K562 (cell line): ENCODE data around the gene UBALD2. TPM values are rescaled to one million over a fixed set of nuclear protein-coding genes. Genes with fewer than 3 reads are reported as not detected.

Experiments used
- ATAC-seq: fragments of 200-7000 bp; cut with Tn5 transposase; 3 replicates; pipeline ENCODE4 v1.9.1; 2020; ENCODE audit warnings: moderate library complexity
- BruUV-seq: library from RNA; stranded (reverse); fragments of 400-500 nt; replicated peaks from 2 replicates; lab custom pipeline; 2021; lab: Mats Ljungman, UMichigan
- CTCF ChIA-PET: fragments of 300-600 bp; formaldehyde crosslinking; extraction: SDS; loops from one replicate; lab custom pipeline; 2021; ENCODE audit warnings: low intra/inter-chr PET ratio; lab: Yijun Ruan, JAX
- POLR2A ChIA-PET: fragments of 300-600, 350-650 bp; sonication (Branson Sonifier 250); formaldehyde crosslinking; extraction: SDS; loops from one replicate; lab custom pipeline; 2021; ENCODE audit warnings: antibody characterized with exemption, inconsistent platforms; lab: Yijun Ruan, JAX
- DNase-seq, 4 experiments: peaks; one replicate each; pipeline versions ENCODE4 v3.0.0 to v3.0.0-alpha.2; 2011 to 2018; ENCODE audit warnings: low spot score in 3 of 4, mixed read lengths in 3 of 4; ENCODE audit errors: extremely low read depth in 1 of 4
- FAIRE-seq: peaks from 2 replicates; lab custom pipeline; 2011; peaks lifted over from hg19 to GRCh38; lab: Jason Lieb, UNC
- H2AFZ ChIP-seq: 2 replicates; pipeline ENCODE4 v1.6.0; 2011; ENCODE audit warnings: low read depth, low read length, control low read depth, inconsistent platforms
- H3K27ac ChIP-seq: fragments of 200-600 bp; 3 replicates; pipeline ENCODE4 v1.8.0; 2011; ENCODE audit warnings: low read depth, mild to moderate bottlenecking, control low read depth, inconsistent platforms, low read length, moderate library complexity, mixed read lengths; ENCODE audit errors: extremely low read depth
- H3K27me3 ChIP-seq, 2 experiments: fragments of 300-600 bp in 1 of 2; 2 replicates in 1 of 2; 3 replicates in 1 of 2; pipeline versions ENCODE4 v1.6.0 to v1.8.0; 2011; ENCODE audit warnings: inconsistent platforms in 2 of 2, low read length in 2 of 2, mild to moderate bottlenecking in 1 of 2, mixed read lengths in 1 of 2, moderate library complexity in 1 of 2; ENCODE audit not compliant: control insufficient read depth in 2 of 2, insufficient read depth in 2 of 2
- H3K36me3 ChIP-seq: fragments of 300-600 bp; 3 replicates; pipeline ENCODE4 v1.8.0; 2011; ENCODE audit warnings: mild to moderate bottlenecking, low read length, inconsistent platforms; ENCODE audit not compliant: control insufficient read depth, insufficient read depth
- H3K4me1 ChIP-seq, 2 experiments: fragments of 200-600 bp in 1 of 2; replicated peaks in 1 of 2; 2 replicates in 1 of 2; 3 replicates in 1 of 2; pipeline versions ENCODE4 v1.5.1 to v1.8.0; 2011; ENCODE audit warnings: inconsistent platforms in 2 of 2, low read length in 2 of 2, mild to moderate bottlenecking in 1 of 2, mixed read lengths in 1 of 2, moderate library complexity in 1 of 2; ENCODE audit not compliant: control insufficient read depth in 2 of 2, insufficient read depth in 2 of 2
- H3K4me2 ChIP-seq: 2 replicates; pipeline ENCODE4 v1.6.1; 2011; ENCODE audit warnings: low read length, control low read depth, inconsistent platforms, mixed read lengths; ENCODE audit not compliant: insufficient read depth
- H3K4me3 ChIP-seq: fragments of 200-600 bp; sonication (generic), shearing (Covaris generic); 2 replicates; pipeline ENCODE4 v1.5.1; 2016; ENCODE audit warnings: control low read depth, inconsistent platforms
- H3K79me2 ChIP-seq: fragments of 200-600 bp; 3 replicates; pipeline ENCODE4 v1.8.0; 2011; ENCODE audit warnings: low read length, inconsistent platforms; ENCODE audit not compliant: control insufficient read depth, insufficient read depth
- H3K9ac ChIP-seq, 2 experiments: 2 replicates each; pipeline versions ENCODE4 v1.6.0 to v1.6.1; 2011; ENCODE audit warnings: low read depth in 2 of 2, low read length in 2 of 2, control low read depth in 1 of 2, inconsistent platforms in 1 of 2, mild to moderate bottlenecking in 1 of 2, mixed read lengths in 1 of 2; ENCODE audit not compliant: insufficient read depth in 1 of 2
- H3K9me1 ChIP-seq: one replicate; pipeline ENCODE4 v1.6.0; 2011; ENCODE audit warnings: inconsistent platforms, mild to moderate bottlenecking, low read length, moderate library complexity; ENCODE audit not compliant: control insufficient read depth, insufficient read depth
- H3K9me3 ChIP-seq: replicated peaks from 2 replicates; pipeline ENCODE4 v1.5.1; 2011; ENCODE audit warnings: low read depth, low read length, inconsistent platforms; ENCODE audit not compliant: control insufficient read depth, insufficient read depth
- H4K20me1 ChIP-seq: replicated peaks from 2 replicates; pipeline ENCODE4 v1.6.1; 2011; ENCODE audit warnings: low read length, inconsistent platforms, mixed read lengths; ENCODE audit not compliant: control insufficient read depth, insufficient read depth
- ARID3A ChIP-seq: IDR thresholded peaks from 2 replicates; pipeline ENCODE4 v1.6.1; 2012; ENCODE audit warnings: low read depth, low read length, improper control_type of control experiment, borderline replicate concordance
- BCL6 ChIP-seq: fragments of 250-450 bp; sonication (Bioruptor Pico); IDR thresholded peaks from 2 replicates; pipeline ENCODE4 v1.4.0; 2020
- CBFA2T2 ChIP-seq: fragments of 450-650 bp; conservative IDR thresholded peaks from 2 replicates; pipeline ENCODE4 v1.6.1; 2017; ENCODE audit warnings: mild to moderate bottlenecking
- CBX3 ChIP-seq, 2 experiments: IDR thresholded peaks; 1 replicate in 1 of 2; 2 replicates in 1 of 2; pipeline ENCODE4 v1.6.1; 2012; ENCODE audit warnings: inconsistent platforms in 2 of 2, low read length in 2 of 2, borderline replicate concordance in 1 of 2, control low read depth in 1 of 2
- EZH2 ChIP-seq: IDR thresholded peaks from 2 replicates; pipeline ENCODE4 v1.6.1; 2012; ENCODE audit warnings: low read depth, mild to moderate bottlenecking, inconsistent platforms, low read length, borderline replicate concordance
- HDAC6 ChIP-seq: IDR thresholded peaks from 2 replicates; pipeline ENCODE4 v1.6.1; 2012; ENCODE audit warnings: low read depth, mild to moderate bottlenecking, control low read depth, inconsistent platforms, low read length, moderate library complexity
- HINFP ChIP-seq: fragments of 450-650 bp; conservative IDR thresholded peaks from 2 replicates; pipeline ENCODE4 v1.6.1; 2016; ENCODE audit warnings: missing genetic modification characterization, low read depth, mild to moderate bottlenecking, control low read depth, missing compliant biosample characterization
- MXI1 ChIP-seq: IDR thresholded peaks from 2 replicates; pipeline ENCODE4 v1.6.1; 2011; ENCODE audit warnings: low read depth, mild to moderate bottlenecking, improper control_type of control experiment, low read length
- NCOA4 ChIP-seq: fragments of 450-650 bp; IDR thresholded peaks from 2 replicates; pipeline ENCODE4 v1.6.1; 2018; ENCODE audit warnings: mild to moderate bottlenecking; ENCODE audit not compliant: partially characterized antibody
- NFRKB ChIP-seq: fragments of 450-650 bp; IDR thresholded peaks from 2 replicates; pipeline ENCODE4 v1.6.1; 2016; ENCODE audit warnings: low read depth
- SPI1 ChIP-seq: IDR thresholded peaks from 2 replicates; pipeline ENCODE4 v1.6.1; 2011; ENCODE audit warnings: low read depth, low read length, control low read depth, borderline replicate concordance
- ZBTB1 ChIP-seq: sonication (generic); formaldehyde crosslinking; IDR thresholded peaks from 2 replicates; pipeline ENCODE4 v1.8.1; 2023; ENCODE audit warnings: missing genetic modification reagents, low read depth, mild to moderate bottlenecking, borderline replicate concordance
- ZNF445 ChIP-seq: fragments of 250-450 bp; sonication (Bioruptor Pico); IDR thresholded peaks from 2 replicates; pipeline ENCODE4 v1.4.0; 2020; ENCODE audit warnings: low read depth, mild to moderate bottlenecking, moderate library complexity
- ZNF584 ChIP-seq: fragments of 200-800 bp; sonication (Bioruptor generic); IDR thresholded peaks from 2 replicates; pipeline ENCODE4 v1.6.1; 2016; ENCODE audit warnings: low read depth, mild to moderate bottlenecking, missing genetic modification characterization, missing compliant biosample characterization
- WGBS: fragments of 100-300 bp; shearing (Covaris generic); methylation state at CpG from one replicate; pipeline ENCODE4 v1.1.6; 2016; ENCODE audit warnings: low coverage, mixed read lengths; ENCODE audit not compliant: insufficient coverage; ENCODE audit errors: missing lambda C conversion rate; 5-methylcytosine and 5-hydroxymethylcytosine counted together
- in situ Hi-C: fragments of 300-500 bp; cut with MboI; formaldehyde crosslinking; loops from 4 replicates; pipeline ENCODE4 v1.15.0; 2018; ENCODE audit warnings: inconsistent platforms, mixed read lengths
- intact Hi-C: fragments of 100-400 bp; cut with micrococcal nuclease; formaldehyde crosslinking; loops from 2 replicates; pipeline ENCODE4 v1.14.2; 2022
- polyA plus RNA-seq, 8 experiments: library from polyadenylated mRNA; depleted of rRNA in 4 of 8; stranded (reverse) in 5 of 8; unstranded in 3 of 8; fragments of >200 nt; fragmentation: Nextera tagmentation in 2 of 8; fragmentation: Illumina TruSeq in 1 of 8; extraction: Ambion mirVana in 2 of 8; extraction: Trizol in 1 of 8; gene quantifications; 2 replicates each; pipeline versions ENCODE4 v1.2.1 to v1.2.3, GENCODE V29; 2011 to 2014; ENCODE audit warnings: inconsistent platforms in 1 of 8, missing spikeins in 1 of 8
- total RNA-seq, 7 experiments: library from RNA; depleted of rRNA in 6 of 7; stranded (reverse); fragments of >200 nt in 6 of 7; fragmentation: Illumina TruSeq in 2 of 7; extraction: Trizol in 2 of 7; gene quantifications; 2 replicates each; pipeline versions ENCODE4 v1.2.1 to v1.2.3, GENCODE V29; 2011 to 2021; ENCODE audit warnings: low replicate concordance in 1 of 7
- TF ChIP-seq, protein P1 (sequence below): fragments of 250-450 bp; sonication (Bioruptor Pico); IDR thresholded peaks from 2 replicates; pipeline ENCODE4 v1.4.0; 2020; ENCODE audit warnings: mild to moderate bottlenecking, moderate library complexity
- TF ChIP-seq, protein P2 (sequence below): fragments of 250-450 bp; sonication (Bioruptor Pico); IDR thresholded peaks from 2 replicates; pipeline ENCODE4 v1.9.0; 2021; ENCODE audit warnings: mild to moderate bottlenecking, inconsistent platforms

Gene UBALD2
- total and polyA plus RNA-seq, 9 of the 15 experiments (the other 6 are each of a cell fraction or from before 2014, with no cell fraction given), result 2.3 to 94.1 (median 25.3) TPM

GRCh38 chr17:76297436-76297835, 32.3 kb downstream of the UBALD2 start:
- no peak overlapping the region for H3K27ac ChIP-seq
- POLR2A ChIA-PET, result no interaction called here
- WGBS, result 85% methylated on average over 3 of the region's 3 CpGs
- no peak overlapping the region for H3K4me3 ChIP-seq
- CTCF ChIA-PET, result interaction anchor here (0.6 to 0.7 kb wide), 2 partner anchors 391 to 1506 kb away, joined by 3 to 5 read pairs; no protein-coding TSS in a partner anchor
- H2AFZ ChIP-seq, result no peak overlapping the region
- intact Hi-C loops (loop anchor here (5.0 kb wide), 2 partner anchors 175 to 285 kb away; no protein-coding TSS in a partner anchor), in situ Hi-C loops (no loop called here)
- ATAC-seq (no peak), FAIRE-seq (no peak), DNase-seq (no peak)
- no TSS peak for BruUV-seq
- H3K9me1 ChIP-seq, result no peaks in the 10 kb centered on the region
- H4K20me1 ChIP-seq, result no peaks in the 10 kb centered on the region
- no peaks in the 10 kb centered on the region; a peak in 1 of 5 replicates for H3K4me1 ChIP-seq
- H3K9me3 ChIP-seq, result no peaks in the 10 kb centered on the region
- no peak overlapping the region for H3K4me2 ChIP-seq
- no peaks in the 10 kb centered on the region for H3K79me2 ChIP-seq
- no peaks in the 10 kb centered on the region for H3K27me3 ChIP-seq
- 0 out of 3 replicates have a peak, but pooled peaks cover 3% of the 10 kb centered on the region for H3K36me3 ChIP-seq
- H3K9ac ChIP-seq, result no peak overlapping the region
- no peak for TF ChIP-seq CBFA2T2
- TF ChIP-seq ZNF445 (CRISPR knock-in tag), result no peak
- no peak for TF ChIP-seq ZBTB1 (CRISPR knock-in tag)
- TF ChIP-seq MXI1, result no peak
- no peak for TF ChIP-seq EZH2
- no peak for TF ChIP-seq HDAC6
- no peak for TF ChIP-seq ARID3A
- TF ChIP-seq CBX3 (IDR thresholded peaks at IDR 0.05; ENCODE audit: borderline replicate concordance in 1 of 2, low read length in 2 of 2), result no peak
- no peak for TF ChIP-seq HINFP
- no peak for TF ChIP-seq SPI1
- no peak for TF ChIP-seq ZNF584 (CRISPR knock-in tag)
- TF ChIP-seq, protein P1, sequence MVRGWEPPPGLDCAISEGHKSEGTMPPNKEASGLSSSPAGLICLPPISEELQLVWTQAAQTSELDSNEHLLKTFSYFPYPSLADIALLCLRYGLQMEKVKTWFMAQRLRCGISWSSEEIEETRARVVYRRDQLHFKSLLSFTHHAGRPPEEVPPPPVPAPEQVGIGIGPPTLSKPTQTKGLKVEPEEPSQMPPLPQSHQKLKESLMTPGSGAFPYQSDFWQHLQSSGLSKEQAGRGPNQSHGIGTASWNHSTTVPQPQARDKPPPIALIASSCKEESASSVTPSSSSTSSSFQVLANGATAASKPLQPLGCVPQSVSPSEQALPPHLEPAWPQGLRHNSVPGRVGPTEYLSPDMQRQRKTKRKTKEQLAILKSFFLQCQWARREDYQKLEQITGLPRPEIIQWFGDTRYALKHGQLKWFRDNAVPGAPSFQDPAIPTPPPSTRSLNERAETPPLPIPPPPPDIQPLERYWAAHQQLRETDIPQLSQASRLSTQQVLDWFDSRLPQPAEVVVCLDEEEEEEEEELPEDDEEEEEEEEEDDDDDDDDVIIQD (CRISPR knock-in tag), result no peak
- TF ChIP-seq NFRKB, result no peak
- no peak for TF ChIP-seq BCL6 (CRISPR knock-in tag)
- TF ChIP-seq, protein P2, sequence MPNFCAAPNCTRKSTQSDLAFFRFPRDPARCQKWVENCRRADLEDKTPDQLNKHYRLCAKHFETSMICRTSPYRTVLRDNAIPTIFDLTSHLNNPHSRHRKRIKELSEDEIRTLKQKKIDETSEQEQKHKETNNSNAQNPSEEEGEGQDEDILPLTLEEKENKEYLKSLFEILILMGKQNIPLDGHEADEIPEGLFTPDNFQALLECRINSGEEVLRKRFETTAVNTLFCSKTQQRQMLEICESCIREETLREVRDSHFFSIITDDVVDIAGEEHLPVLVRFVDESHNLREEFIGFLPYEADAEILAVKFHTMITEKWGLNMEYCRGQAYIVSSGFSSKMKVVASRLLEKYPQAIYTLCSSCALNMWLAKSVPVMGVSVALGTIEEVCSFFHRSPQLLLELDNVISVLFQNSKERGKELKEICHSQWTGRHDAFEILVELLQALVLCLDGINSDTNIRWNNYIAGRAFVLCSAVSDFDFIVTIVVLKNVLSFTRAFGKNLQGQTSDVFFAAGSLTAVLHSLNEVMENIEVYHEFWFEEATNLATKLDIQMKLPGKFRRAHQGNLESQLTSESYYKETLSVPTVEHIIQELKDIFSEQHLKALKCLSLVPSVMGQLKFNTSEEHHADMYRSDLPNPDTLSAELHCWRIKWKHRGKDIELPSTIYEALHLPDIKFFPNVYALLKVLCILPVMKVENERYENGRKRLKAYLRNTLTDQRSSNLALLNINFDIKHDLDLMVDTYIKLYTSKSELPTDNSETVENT, result no peak
- TF ChIP-seq NCOA4, result no peak
